Breast epithelium (tissue), 3 donors: Measurements from ENCODE around the gene GNAQ.

Experiments
- POLR2A ChIP-seq: fragments of 450-650 bp; IDR thresholded peaks from one replicate; pipeline ENCODE4 v1.6.1; 2016; ENCODE audit warnings: antibody characterized with exemption, mild to moderate bottlenecking, moderate library complexity
- POLR2AphosphoS5 ChIP-seq, 3 donors: sonication (generic); formaldehyde crosslinking; IDR thresholded peaks; one replicate each; pipeline ENCODE4 v1.6.1; 2017; ENCODE audit warnings: antibody characterized with exemption in 3 of 3
- TF ChIP-seq, protein P1 (sequence below), 3 donors: fragments of 450-650 bp; IDR thresholded peaks; one replicate each; pipeline ENCODE4 v1.5.1; 2016 to 2017; ENCODE audit warnings: antibody characterized with exemption in 3 of 3, mild to moderate bottlenecking in 3 of 3, moderate library complexity in 3 of 3

DNA sequence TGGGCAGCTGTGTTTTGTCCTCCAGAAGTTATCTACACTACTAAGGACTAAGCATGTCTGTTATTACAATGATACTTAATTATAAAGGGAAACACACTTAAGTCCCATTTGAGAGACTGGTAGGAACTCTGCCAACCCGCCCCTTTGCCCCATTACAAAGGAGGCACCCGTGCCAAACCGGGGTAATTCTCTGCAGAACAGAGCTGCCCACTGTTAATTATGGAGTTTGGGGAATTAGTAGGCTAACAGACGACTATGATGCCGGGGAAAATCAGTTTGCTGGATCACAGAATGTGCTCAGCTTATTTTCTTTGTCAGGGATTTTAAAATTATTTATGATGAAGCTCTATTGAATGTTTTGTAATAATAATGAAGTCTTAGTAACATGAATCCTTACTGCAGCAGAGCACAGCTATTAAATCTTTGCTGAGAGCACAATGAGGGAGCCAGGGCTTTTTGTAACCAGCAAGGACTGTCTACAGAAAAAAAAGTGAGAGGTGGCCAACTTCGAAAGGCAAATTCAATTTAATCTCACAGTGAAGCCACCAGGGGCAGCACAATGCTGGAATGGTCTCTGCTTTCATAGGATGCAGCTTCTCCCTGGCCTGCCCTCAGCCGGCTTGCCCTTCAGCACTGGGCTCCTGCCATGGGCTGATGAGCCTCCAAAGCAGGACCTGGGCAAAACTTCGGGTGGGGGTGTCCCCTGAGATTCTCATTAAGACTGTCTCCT is 134.5 kb downstream of the GNAQ start:
- TF ChIP-seq, protein P1, sequence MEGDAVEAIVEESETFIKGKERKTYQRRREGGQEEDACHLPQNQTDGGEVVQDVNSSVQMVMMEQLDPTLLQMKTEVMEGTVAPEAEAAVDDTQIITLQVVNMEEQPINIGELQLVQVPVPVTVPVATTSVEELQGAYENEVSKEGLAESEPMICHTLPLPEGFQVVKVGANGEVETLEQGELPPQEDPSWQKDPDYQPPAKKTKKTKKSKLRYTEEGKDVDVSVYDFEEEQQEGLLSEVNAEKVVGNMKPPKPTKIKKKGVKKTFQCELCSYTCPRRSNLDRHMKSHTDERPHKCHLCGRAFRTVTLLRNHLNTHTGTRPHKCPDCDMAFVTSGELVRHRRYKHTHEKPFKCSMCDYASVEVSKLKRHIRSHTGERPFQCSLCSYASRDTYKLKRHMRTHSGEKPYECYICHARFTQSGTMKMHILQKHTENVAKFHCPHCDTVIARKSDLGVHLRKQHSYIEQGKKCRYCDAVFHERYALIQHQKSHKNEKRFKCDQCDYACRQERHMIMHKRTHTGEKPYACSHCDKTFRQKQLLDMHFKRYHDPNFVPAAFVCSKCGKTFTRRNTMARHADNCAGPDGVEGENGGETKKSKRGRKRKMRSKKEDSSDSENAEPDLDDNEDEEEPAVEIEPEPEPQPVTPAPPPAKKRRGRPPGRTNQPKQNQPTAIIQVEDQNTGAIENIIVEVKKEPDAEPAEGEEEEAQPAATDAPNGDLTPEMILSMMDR (IDR thresholded peaks at IDR 0.05): no peak
- TF ChIP-seq POLR2AphosphoS5 (IDR thresholded peaks at IDR 0.05) (no peak), POLR2A (no peak)
